HuH-7 (cell line): ENCODE results near the gene FAR2.
"Not testable (repeated sequence)": the region's sequence is repeated elsewhere in the genome, so short reads cannot be mapped to it uniquely, and the experiment has no call there.

Experiments used
- DNase-seq: peaks from one replicate; pipeline ENCODE4 v3.0.0; 2011; ENCODE audit warnings: low spot score

The FAR2 gene

GRCh38 chr12:29148911-29149690 lies at the start of gene FAR2:
TSS of gene FAR2 (plus strand) at chr12:29149278. CDS start at chr12:29270450, 121,172 bp downstream.
- DNase-seq = no peak

- DNase-seq = no peak
Measured at GRCh38 chr12:29102741-29103140, 46.3 kb upstream of the FAR2 start.

GRCh38 chr12:29103539-29103974 lies 45.5 kb upstream of the FAR2 start:
- DNase-seq = no peak

GRCh38 chr12:29104516-29104915 lies 44.6 kb upstream of the FAR2 start:
- no peak for DNase-seq

- DNase-seq = no peak
Measured at GRCh38 chr12:29110506-29111442, 38.3 kb upstream of the FAR2 start.

GRCh38 chr12:29113101-29113500 lies 36.0 kb upstream of the FAR2 start:
- DNase-seq = no peak

- no peak for DNase-seq
Measured at GRCh38 chr12:29116414-29116813, 32.7 kb upstream of the FAR2 start.

- no peak for DNase-seq
Measured at GRCh38 chr12:29131539-29131938, 17.5 kb upstream of the FAR2 start.

GRCh38 chr12:29132316-29132715 lies 16.8 kb upstream of the FAR2 start:
- no peak for DNase-seq

- DNase-seq = no peak
Measured at GRCh38 chr12:29133181-29133580, 15.9 kb upstream of the FAR2 start.

- no peak for DNase-seq
Measured at GRCh38 chr12:29133680-29134079, 15.4 kb upstream of the FAR2 start.

GRCh38 chr12:29138256-29138655 lies 10.8 kb upstream of the FAR2 start:
- DNase-seq = not testable (repeated sequence)

- DNase-seq = not testable (repeated sequence)
Measured at GRCh38 chr12:29138855-29139254, 10.2 kb upstream of the FAR2 start.

- DNase-seq = no peak
Measured at GRCh38 chr12:29145372-29146170, 3.5 kb upstream of the FAR2 start.

GRCh38 chr12:29146196-29146595 lies 2.9 kb upstream of the FAR2 start:
- no peak for DNase-seq

GRCh38 chr12:29147731-29148595 lies 1.1 kb upstream of the FAR2 start:
- DNase-seq = no peak

GRCh38 chr12:29148596-29148910 lies 525 bp upstream of the FAR2 start:
- DNase-seq = no peak

- DNase-seq = no peak
Measured at GRCh38 chr12:29149691-29150281, 708 bp downstream of the FAR2 start.

GRCh38 chr12:29150462-29150861 lies 1.4 kb downstream of the FAR2 start:
- no peak for DNase-seq

GRCh38 chr12:29152223-29152868 lies 3.3 kb downstream of the FAR2 start:
- DNase-seq = no peak
